Measurements from ENCODE around the gene TBC1D8.

TBC1D8 gene

DNA sequence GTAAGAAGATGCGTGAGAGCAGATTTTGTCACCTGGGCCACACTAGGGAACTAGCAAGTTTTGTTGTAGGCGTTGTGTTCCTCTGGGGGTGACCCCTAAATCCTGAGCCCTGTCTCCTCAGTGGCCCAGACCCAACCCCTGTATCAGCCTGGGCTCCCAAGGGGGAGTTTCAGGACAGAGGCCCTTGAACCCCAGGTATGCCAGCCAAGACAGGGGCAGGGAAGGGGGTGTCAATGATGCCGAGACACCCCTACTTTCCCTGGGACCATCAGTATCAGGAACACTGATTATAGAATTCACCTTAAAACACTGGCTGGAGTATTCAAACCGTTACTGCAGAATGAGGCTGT, 188.2 kb downstream of the TBC1D8 start:
- TF ChIP-seq, protein P1, sequence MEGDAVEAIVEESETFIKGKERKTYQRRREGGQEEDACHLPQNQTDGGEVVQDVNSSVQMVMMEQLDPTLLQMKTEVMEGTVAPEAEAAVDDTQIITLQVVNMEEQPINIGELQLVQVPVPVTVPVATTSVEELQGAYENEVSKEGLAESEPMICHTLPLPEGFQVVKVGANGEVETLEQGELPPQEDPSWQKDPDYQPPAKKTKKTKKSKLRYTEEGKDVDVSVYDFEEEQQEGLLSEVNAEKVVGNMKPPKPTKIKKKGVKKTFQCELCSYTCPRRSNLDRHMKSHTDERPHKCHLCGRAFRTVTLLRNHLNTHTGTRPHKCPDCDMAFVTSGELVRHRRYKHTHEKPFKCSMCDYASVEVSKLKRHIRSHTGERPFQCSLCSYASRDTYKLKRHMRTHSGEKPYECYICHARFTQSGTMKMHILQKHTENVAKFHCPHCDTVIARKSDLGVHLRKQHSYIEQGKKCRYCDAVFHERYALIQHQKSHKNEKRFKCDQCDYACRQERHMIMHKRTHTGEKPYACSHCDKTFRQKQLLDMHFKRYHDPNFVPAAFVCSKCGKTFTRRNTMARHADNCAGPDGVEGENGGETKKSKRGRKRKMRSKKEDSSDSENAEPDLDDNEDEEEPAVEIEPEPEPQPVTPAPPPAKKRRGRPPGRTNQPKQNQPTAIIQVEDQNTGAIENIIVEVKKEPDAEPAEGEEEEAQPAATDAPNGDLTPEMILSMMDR (IDR thresholded peaks at IDR 0.05; ENCODE audit: insufficient read depth, low read depth, low read length, missing control alignments) = no peak
- no peak for DNase-seq (ENCODE audit: low read depth)
- no peak overlapping the region for H3K4me3 ChIP-seq (ENCODE audit: low read length)

- H3K4me3 ChIP-seq (ENCODE audit: low read length) = no peak overlapping the region
- no peak for DNase-seq (ENCODE audit: low read depth)
- TF ChIP-seq, protein P1 (IDR thresholded peaks at IDR 0.05; ENCODE audit: insufficient read depth, low read depth, low read length, missing control alignments) = no peak
These were observed 188.7 kb downstream of the TBC1D8 start for GRCh38 chr2:100962366-100963025.

DNA sequence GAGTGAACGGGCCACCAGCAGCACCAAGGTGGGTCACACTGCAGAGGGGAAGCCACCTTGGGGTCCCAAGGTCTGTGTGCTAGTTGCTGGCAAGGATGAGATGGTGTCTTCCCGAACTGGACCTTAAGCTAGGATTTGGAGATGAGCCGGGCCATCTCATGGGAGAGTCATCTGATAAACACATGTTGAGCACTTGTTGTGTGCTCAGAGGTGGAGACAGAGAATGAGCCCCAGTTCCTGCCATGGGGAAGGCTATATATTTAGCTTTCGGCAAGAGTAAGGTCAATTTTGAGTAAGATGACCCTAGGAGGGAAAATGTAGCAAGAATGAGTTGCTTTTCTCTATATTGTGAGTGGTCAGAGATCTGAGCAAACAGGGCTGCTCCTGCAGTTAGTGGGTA, 190.5 kb downstream of the TBC1D8 start:
- TF ChIP-seq, protein P1 (IDR thresholded peaks at IDR 0.05; ENCODE audit: insufficient read depth, low read depth, low read length, missing control alignments) = no peak
- no peak overlapping the region for H3K4me3 ChIP-seq (ENCODE audit: low read length)
- no peak for DNase-seq (ENCODE audit: low read depth)

DNA sequence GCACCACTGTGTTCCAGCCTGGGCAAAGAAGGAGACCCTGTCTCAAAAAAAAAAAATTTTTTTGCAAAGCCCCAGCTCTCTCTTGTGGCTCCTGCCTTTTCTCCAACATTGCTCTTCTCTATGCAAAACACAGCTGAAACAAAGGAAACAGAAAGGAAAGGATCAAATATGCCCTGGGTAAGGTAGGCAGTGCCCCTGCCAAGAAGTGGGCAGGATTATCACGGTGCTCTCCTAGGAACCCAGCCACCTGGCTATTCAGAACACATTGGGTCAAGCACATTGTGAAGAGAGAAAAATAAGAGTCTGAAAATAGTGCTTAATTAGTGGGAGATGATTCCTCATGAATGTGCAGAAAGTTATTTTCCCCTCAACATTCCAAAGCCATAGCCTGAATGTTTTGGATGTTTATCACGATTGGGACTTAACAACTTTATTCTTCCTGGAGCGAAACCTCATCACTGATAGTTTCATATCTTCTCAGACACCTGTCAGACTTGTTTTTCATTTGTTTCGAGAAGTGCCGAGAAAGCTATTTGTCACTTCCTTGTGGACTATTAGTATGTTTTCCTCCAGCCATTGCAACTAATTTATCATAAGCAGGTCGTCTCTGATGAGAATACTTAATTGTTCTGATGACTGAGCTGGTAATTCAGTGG, 191.8 kb downstream of the TBC1D8 start:
- no peak overlapping the region for H3K4me3 ChIP-seq (ENCODE audit: low read length)
- DNase-seq (ENCODE audit: low read depth) = peak; percentile 65
- TF ChIP-seq, protein P1 (IDR thresholded peaks at IDR 0.05; ENCODE audit: insufficient read depth, low read depth, low read length, missing control alignments) = no peak

DNA sequence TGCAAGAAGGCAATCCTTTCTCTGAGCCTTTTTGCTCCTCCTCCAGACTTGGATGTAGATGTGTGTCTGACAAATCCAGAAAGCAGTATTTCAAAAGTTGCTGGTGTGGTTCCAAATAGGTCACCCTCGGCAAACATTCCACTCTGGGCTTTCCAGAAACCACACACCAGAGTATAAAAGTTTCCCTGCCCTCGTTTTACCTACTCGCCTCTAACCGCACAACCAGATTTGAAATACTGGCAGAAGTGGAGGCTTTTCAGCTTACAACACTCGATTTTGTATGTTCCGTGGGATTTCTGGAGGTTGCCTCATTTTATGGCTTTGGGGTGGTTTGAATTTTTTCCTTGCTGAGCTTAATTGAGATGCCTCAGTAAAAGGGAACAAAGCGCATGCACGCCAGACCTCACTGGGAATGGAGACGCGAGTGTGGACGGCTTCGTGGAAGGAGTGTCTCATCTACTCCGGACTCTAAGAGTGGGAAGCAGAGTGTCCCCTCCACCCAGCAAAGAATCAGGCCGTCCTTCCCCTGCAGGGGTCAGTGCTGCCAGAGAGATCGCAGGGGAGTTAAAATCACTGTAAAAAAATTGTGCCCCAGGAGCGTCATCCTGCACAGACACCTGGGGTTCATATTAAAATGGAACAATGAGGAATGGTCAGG, 193.1 kb downstream of the TBC1D8 start:
- peak; percentile 68 for DNase-seq (ENCODE audit: low read depth)
- no peak overlapping the region for H3K4me3 ChIP-seq (ENCODE audit: low read length)

More for the DNA sequence above, 193.1 kb downstream of the TBC1D8 start:
- TF ChIP-seq, protein P1 (IDR thresholded peaks at IDR 0.05; ENCODE audit: insufficient read depth, low read depth, low read length, missing control alignments) = no peak

All from epithelial cell of esophagus (primary cell).